Neutrophil (primary cell): ENCODE data around the gene PLD2.

Experiments
- H3K27ac ChIP-seq: fragments of 200-600 bp; sonication (generic); 2 replicates; pipeline ENCODE4 v1.5.1; 2016; ENCODE audit warnings: mild to moderate bottlenecking, moderate library complexity
- H3K27me3 ChIP-seq: fragments of 200-600 bp; sonication (generic); 2 replicates; pipeline ENCODE4 v1.6.0; 2016; ENCODE audit warnings: mild to moderate bottlenecking
- H3K36me3 ChIP-seq: fragments of 200-600 bp; sonication (generic); 2 replicates; pipeline ENCODE4 v1.5.1; 2017
- H3K4me1 ChIP-seq, 2 experiments: fragments of 200-600 bp in 1 of 2; sonication (generic) in 1 of 2; 1 replicate in 1 of 2; 2 replicates in 1 of 2; pipeline versions ENCODE4 v1.5.1 to v1.6.1; 2013 to 2016; ENCODE audit warnings: low read depth in 1 of 2, low read length in 1 of 2, mild to moderate bottlenecking in 1 of 2, moderate library complexity in 1 of 2; ENCODE audit not compliant: control insufficient read depth in 1 of 2, insufficient read depth in 1 of 2
- H3K4me3 ChIP-seq, 2 experiments: fragments of 200-600 bp in 1 of 2; sonication (generic) in 1 of 2; 1 replicate in 1 of 2; 2 replicates in 1 of 2; pipeline ENCODE4 v1.5.1; 2013 to 2016; ENCODE audit warnings: low read depth in 1 of 2, low read length in 1 of 2, mild to moderate bottlenecking in 1 of 2, moderate library complexity in 1 of 2
- H3K9me3 ChIP-seq: fragments of 200-600 bp; sonication (generic); 2 replicates; pipeline ENCODE4 v1.5.1; 2016
- CTCF ChIP-seq: fragments of 200-600 bp; sonication (generic); IDR thresholded peaks from 2 replicates; pipeline ENCODE4 v1.5.1; 2016; ENCODE audit warnings: antibody characterized with exemption

Gene PLD2

GRCh38 chr17:4870855-4871254, 63.9 kb downstream of the PLD2 start:
- Histone ChIP-seq H3K9me3 (no peaks in the 10 kb centered on the region), H3K4me1 (no peaks in the 10 kb centered on the region), H3K27ac (no peak overlapping the region), H3K36me3 (peaks cover 5% of the 10 kb centered on the region), H3K4me3 (no peak overlapping the region), H3K27me3 (no peaks in the 10 kb centered on the region)
- TF ChIP-seq CTCF: no peak

GRCh38 chr17:4872786-4873185, 65.8 kb downstream of the PLD2 start:
- TF ChIP-seq CTCF: no peak
- no peaks in the 10 kb centered on the region for H3K9me3 ChIP-seq
- peaks cover 5% of the 10 kb centered on the region for H3K36me3 ChIP-seq

More at GRCh38 chr17:4872786-4873185, 65.8 kb downstream of the PLD2 start:
- no peaks in the 10 kb centered on the region for H3K27me3 ChIP-seq
- no peak overlapping the region for H3K4me3 ChIP-seq
- H3K27ac ChIP-seq: no peak overlapping the region
- H3K4me1 ChIP-seq: no peaks in the 10 kb centered on the region
